ENCODE data around the gene AXIN2. TPM values are rescaled to one million over a fixed set of nuclear protein-coding genes. Genes with fewer than 3 reads are reported as not detected.

Gene AXIN2
- polyA plus RNA-seq, 3 donors from 2014 or later = 0.57 to 0.94 TPM; not detected in 1

GRCh38 chr17:65567566-65567965 is 6.1 kb upstream of the AXIN2 start:
- peak overlapping the region in 1 of 6 donors; percentile 55 for H3K27ac Mint-ChIP-seq
- H3K27me3 Mint-ChIP-seq (ENCODE audit: low read depth in 3 of 3) = peaks cover 1 to 19% (median 8%) of the 10 kb centered on the region in 3 donors
- H3K4me3 Mint-ChIP-seq = no peak overlapping the region
- no peaks in the 10 kb centered on the region for H3K36me3 Mint-ChIP-seq
- H3K9me3 Mint-ChIP-seq = peaks cover 0 to 2% (median 0%) of the 10 kb centered on the region in 6 donors
- DNase-seq = no peak
- no peaks in the 10 kb centered on the region for H3K4me1 Mint-ChIP-seq

GRCh38 chr17:65565559-65565958 is 4.1 kb upstream of the AXIN2 start:
- Mint-ChIP-seq H3K27ac (no peak overlapping the region), H3K9me3 (peaks cover 0 to 2% (median 0%) of the 10 kb centered on the region in 6 donors), H3K4me1 (peaks cover 8 to 9% of the 10 kb centered on the region in 2 donors), H3K4me3 (no peak overlapping the region), H3K36me3 (no peaks in the 10 kb centered on the region), H3K27me3 (ENCODE audit: low read depth in 3 of 3) (peaks cover 4 to 18% (median 5%) of the 10 kb centered on the region in 3 donors)
- DNase-seq = no peak

- Mint-ChIP-seq H3K27ac (no peak overlapping the region), H3K36me3 (no peaks in the 10 kb centered on the region), H3K27me3 (ENCODE audit: low read depth in 3 of 3) (peaks cover 4 to 18% (median 5%) of the 10 kb centered on the region in 3 donors), H3K4me3 (no peak overlapping the region), H3K4me1 (peaks cover 8 to 9% of the 10 kb centered on the region in 2 donors), H3K9me3 (peaks cover 0 to 2% (median 0%) of the 10 kb centered on the region in 6 donors)
- no peak for DNase-seq
These were observed 3.3 kb upstream of the AXIN2 start for GRCh38 chr17:65564793-65565192.

GRCh38 chr17:65562206-65562531 is 721 bp upstream of the AXIN2 start:
- no peak for DNase-seq
- H3K27me3 Mint-ChIP-seq (ENCODE audit: low read depth in 3 of 3) = peaks cover 8 to 18% (median 9%) of the 10 kb centered on the region in 3 donors
- no peaks in the 10 kb centered on the region for H3K9me3 Mint-ChIP-seq
- H3K27ac Mint-ChIP-seq = no peak overlapping the region
- H3K4me3 Mint-ChIP-seq = peak overlapping the region; percentile 82 to 91 (median 87)
- no peaks in the 10 kb centered on the region for H3K36me3 Mint-ChIP-seq
- H3K4me1 Mint-ChIP-seq = peaks cover 9 to 15% of the 10 kb centered on the region in 2 donors

- peaks cover 9 to 17% of the 10 kb centered on the region in 2 donors for H3K4me1 Mint-ChIP-seq
- H3K9me3 Mint-ChIP-seq = no peaks in the 10 kb centered on the region
- peak overlapping the region in 1 of 6 donors; percentile 26 for H3K27ac Mint-ChIP-seq
- peak; percentile 36 to 43 (median 42) for DNase-seq
- H3K36me3 Mint-ChIP-seq = no peaks in the 10 kb centered on the region
- H3K4me3 Mint-ChIP-seq = peak overlapping the region; percentile 75 to 87 (median 80)
- H3K27me3 Mint-ChIP-seq (ENCODE audit: low read depth in 3 of 3) = peaks cover 8 to 18% (median 9%) of the 10 kb centered on the region in 3 donors
These were observed 608 bp downstream of the AXIN2 start for GRCh38 chr17:65560628-65561451.

- Mint-ChIP-seq H3K4me1 (peaks cover 9 to 17% of the 10 kb centered on the region in 2 donors), H3K36me3 (no peaks in the 10 kb centered on the region), H3K27ac (no peak overlapping the region), H3K9me3 (no peaks in the 10 kb centered on the region), H3K27me3 (ENCODE audit: low read depth in 3 of 3) (peaks cover 8 to 18% (median 9%) of the 10 kb centered on the region in 3 donors), H3K4me3 (peak overlapping the region; percentile 74 to 83 (median 77))
- DNase-seq = peak in 2 of 3 donors; percentile 3 to 18
These were observed 1.4 kb downstream of the AXIN2 start for GRCh38 chr17:65559804-65560627.

GRCh38 chr17:65559461-65559803 is 2.0 kb downstream of the AXIN2 start:
- Mint-ChIP-seq H3K4me1 (peaks cover 9 to 17% of the 10 kb centered on the region in 2 donors), H3K27ac (no peak overlapping the region), H3K4me3 (peak overlapping the region; percentile 74 to 83 (median 77)), H3K9me3 (no peaks in the 10 kb centered on the region), H3K27me3 (ENCODE audit: low read depth in 3 of 3) (peaks cover 8 to 18% (median 11%) of the 10 kb centered on the region in 3 donors), H3K36me3 (no peaks in the 10 kb centered on the region)
- no peak for DNase-seq

- Mint-ChIP-seq H3K27ac (no peak overlapping the region), H3K4me3 (peak overlapping the region; percentile 74 to 83 (median 77)), H3K9me3 (no peaks in the 10 kb centered on the region), H3K36me3 (no peaks in the 10 kb centered on the region), H3K27me3 (ENCODE audit: low read depth in 3 of 3) (peaks cover 10 to 18% (median 11%) of the 10 kb centered on the region in 3 donors), H3K4me1 (peaks cover 9 to 17% of the 10 kb centered on the region in 2 donors)
- no peak for DNase-seq
These were observed 2.6 kb downstream of the AXIN2 start for GRCh38 chr17:65558683-65559460.

- DNase-seq = no peak
- Mint-ChIP-seq H3K9me3 (no peaks in the 10 kb centered on the region), H3K27ac (no peak overlapping the region), H3K36me3 (no peaks in the 10 kb centered on the region), H3K4me1 (peaks cover 9 to 17% of the 10 kb centered on the region in 2 donors), H3K27me3 (ENCODE audit: low read depth in 3 of 3) (peaks cover 10 to 18% (median 11%) of the 10 kb centered on the region in 3 donors), H3K4me3 (peak overlapping the region; percentile 13 to 83 (median 41))
These were observed 3.2 kb downstream of the AXIN2 start for GRCh38 chr17:65558311-65558682.

- Mint-ChIP-seq H3K9me3 (no peaks in the 10 kb centered on the region), H3K4me3 (no peak overlapping the region), H3K27ac (no peak overlapping the region), H3K4me1 (peaks cover 9 to 19% of the 10 kb centered on the region in 2 donors), H3K36me3 (no peaks in the 10 kb centered on the region), H3K27me3 (ENCODE audit: low read depth in 3 of 3) (peaks cover 10 to 18% (median 11%) of the 10 kb centered on the region in 3 donors)
- peak; percentile 25 to 37 (median 30) for DNase-seq
These were observed 3.8 kb downstream of the AXIN2 start for GRCh38 chr17:65557349-65558310.

GRCh38 chr17:65556910-65557348 is 4.5 kb downstream of the AXIN2 start:
- H3K9me3 Mint-ChIP-seq = no peaks in the 10 kb centered on the region
- no peak overlapping the region for H3K27ac Mint-ChIP-seq
- H3K27me3 Mint-ChIP-seq (ENCODE audit: low read depth in 3 of 3) = peaks cover 10 to 14% (median 13%) of the 10 kb centered on the region in 3 donors
- H3K4me3 Mint-ChIP-seq = no peak overlapping the region
- peak in 1 of 3 donors; percentile 15 for DNase-seq
- peaks cover 3 to 14% of the 10 kb centered on the region in 2 donors for H3K4me1 Mint-ChIP-seq
- H3K36me3 Mint-ChIP-seq = no peaks in the 10 kb centered on the region

- Mint-ChIP-seq H3K4me3 (no peak overlapping the region), H3K27ac (no peak overlapping the region)
These were observed 5.2 kb downstream of the AXIN2 start for GRCh38 chr17:65556014-65556909.

More at GRCh38 chr17:65556014-65556909, 5.2 kb downstream of the AXIN2 start:
- peak; percentile 74 to 76 (median 76) for DNase-seq
- Mint-ChIP-seq H3K27me3 (ENCODE audit: low read depth in 3 of 3) (peaks cover 6 to 13% (median 11%) of the 10 kb centered on the region in 3 donors), H3K4me1 (peaks cover 0 to 11% of the 10 kb centered on the region in 2 donors), H3K9me3 (no peaks in the 10 kb centered on the region), H3K36me3 (no peaks in the 10 kb centered on the region)
